ENCODE results near the gene DLGAP3. TPM values are rescaled to one million over a fixed set of nuclear protein-coding genes. Genes with fewer than 3 reads are reported as not detected.

Gene DLGAP3
- total RNA-seq, 1 experiment from 2014 or later: 0.27 TPM

DNA sequence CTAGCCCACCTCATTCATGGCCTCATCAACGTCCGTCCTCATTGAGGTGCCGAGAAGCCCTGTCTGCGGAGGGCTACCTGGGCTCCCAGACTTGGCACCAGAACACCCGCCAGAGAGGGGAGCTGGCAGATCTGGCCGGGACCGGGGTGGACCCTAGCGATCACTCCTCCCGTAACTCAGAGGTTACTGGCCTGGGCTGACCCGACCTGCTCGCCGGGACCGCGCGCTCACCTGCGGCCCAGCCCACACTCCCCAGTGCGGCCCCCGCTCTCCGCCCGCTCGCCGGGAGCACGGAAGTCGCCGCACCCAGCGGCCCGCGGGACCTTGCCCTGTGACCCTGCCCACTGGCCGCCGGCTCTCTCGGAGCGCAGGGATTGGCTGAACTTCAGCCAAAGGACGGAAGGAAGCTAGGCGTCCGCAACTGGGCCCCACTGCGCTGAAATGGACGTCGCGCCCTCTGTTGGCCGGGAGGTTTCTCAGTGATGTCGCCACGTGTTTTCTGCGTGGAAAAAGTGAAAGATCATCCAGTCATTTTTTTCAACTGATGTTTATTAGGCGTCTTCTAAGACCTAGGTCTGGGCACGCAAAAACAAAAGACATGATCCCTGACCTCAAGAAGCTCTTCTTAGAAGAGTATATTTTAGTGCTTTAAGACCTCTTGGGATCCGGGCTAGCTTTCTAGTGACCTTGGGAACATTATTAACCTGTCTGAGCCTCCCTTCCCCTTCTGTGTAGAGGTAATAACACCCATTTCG is 69.8 kb downstream of the DLGAP3 start, which contains the start of gene SMIM12 (continued):
- TF ChIP-seq, protein P1, sequence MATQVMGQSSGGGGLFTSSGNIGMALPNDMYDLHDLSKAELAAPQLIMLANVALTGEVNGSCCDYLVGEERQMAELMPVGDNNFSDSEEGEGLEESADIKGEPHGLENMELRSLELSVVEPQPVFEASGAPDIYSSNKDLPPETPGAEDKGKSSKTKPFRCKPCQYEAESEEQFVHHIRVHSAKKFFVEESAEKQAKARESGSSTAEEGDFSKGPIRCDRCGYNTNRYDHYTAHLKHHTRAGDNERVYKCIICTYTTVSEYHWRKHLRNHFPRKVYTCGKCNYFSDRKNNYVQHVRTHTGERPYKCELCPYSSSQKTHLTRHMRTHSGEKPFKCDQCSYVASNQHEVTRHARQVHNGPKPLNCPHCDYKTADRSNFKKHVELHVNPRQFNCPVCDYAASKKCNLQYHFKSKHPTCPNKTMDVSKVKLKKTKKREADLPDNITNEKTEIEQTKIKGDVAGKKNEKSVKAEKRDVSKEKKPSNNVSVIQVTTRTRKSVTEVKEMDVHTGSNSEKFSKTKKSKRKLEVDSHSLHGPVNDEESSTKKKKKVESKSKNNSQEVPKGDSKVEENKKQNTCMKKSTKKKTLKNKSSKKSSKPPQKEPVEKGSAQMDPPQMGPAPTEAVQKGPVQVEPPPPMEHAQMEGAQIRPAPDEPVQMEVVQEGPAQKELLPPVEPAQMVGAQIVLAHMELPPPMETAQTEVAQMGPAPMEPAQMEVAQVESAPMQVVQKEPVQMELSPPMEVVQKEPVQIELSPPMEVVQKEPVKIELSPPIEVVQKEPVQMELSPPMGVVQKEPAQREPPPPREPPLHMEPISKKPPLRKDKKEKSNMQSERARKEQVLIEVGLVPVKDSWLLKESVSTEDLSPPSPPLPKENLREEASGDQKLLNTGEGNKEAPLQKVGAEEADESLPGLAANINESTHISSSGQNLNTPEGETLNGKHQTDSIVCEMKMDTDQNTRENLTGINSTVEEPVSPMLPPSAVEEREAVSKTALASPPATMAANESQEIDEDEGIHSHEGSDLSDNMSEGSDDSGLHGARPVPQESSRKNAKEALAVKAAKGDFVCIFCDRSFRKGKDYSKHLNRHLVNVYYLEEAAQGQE (IDR thresholded peaks at IDR 0.05; ENCODE audit: low read depth): no peak
- TF ChIP-seq SIN3A (IDR thresholded peaks at IDR 0.05; ENCODE audit: low read depth) (peak; percentile 85), SP1 (IDR thresholded peaks at IDR 0.05; ENCODE audit: low read depth) (peak; percentile 90), YY1 (IDR thresholded peaks at IDR 0.05; ENCODE audit: extremely low read depth, insufficient replicate concordance, low read depth, low read length) (peak; percentile 84)

DNA sequence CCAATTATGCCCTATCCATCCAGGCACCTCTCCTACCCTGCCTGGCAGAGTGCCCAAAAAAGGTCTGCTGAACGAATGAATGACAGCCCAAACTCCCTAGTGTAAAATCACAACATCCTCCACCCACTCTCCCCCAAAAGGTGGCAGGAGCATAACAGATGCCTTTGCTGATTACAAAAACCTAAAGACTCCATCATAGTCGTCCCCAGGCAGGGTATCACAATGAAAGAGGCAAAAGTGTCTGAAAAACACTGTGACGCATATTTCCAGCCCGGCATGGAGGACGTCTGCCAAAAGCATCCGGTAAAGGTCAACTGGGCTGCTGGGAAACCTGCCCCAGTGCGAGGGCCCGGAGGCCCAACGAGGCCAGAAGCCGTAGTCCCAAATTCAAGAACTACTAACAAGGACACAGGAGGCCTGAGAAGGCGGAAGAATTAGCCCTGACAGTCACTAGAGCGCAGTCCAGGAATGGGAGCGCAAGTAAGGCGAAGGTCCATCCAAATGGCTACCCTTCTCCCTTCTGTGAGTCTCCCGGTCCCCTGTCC is 70.5 kb downstream of the DLGAP3 start:
- H3K4me2 ChIP-seq (ENCODE audit: low read length): peak overlapping the region; percentile 93
- H3K4me3 ChIP-seq (replicated peaks in 1 of 2; ENCODE audit: low read depth in 1 of 2, low read length in 2 of 2): peak overlapping the region; percentile 87 to 99
- ChIA-PET RAD21 (ENCODE audit: low non-redundant PET in 1 of 2, low total read pairs in 2 of 2, uncharacterized antibody in 2 of 2, unreplicated experiment in 2 of 2) (no interaction called here), CTCF (interaction anchor here (0.9 to 1.3 kb wide), 9 partner anchors 10 to 706 kb away, joined by 3 to 5 read pairs (median 3); no protein-coding TSS in a partner anchor), POLR2A (no interaction called here)
- H2AFZ ChIP-seq (ENCODE audit: low read depth, low read length, poor library complexity, severe bottlenecking): no peak overlapping the region
- H3K9ac ChIP-seq (ENCODE audit: low read length): peak overlapping the region; percentile 94
- BruUV-seq (replicated peaks): no TSS peak
- no peaks in the 10 kb centered on the region for H4K20me1 ChIP-seq (ENCODE audit: insufficient read depth)
- no peaks in the 10 kb centered on the region for H3K27me3 ChIP-seq (ENCODE audit: insufficient read depth, low read length)
- peaks cover 10 to 14% of the 10 kb centered on the region in 2 experiments; a peak in 3 of 4 replicates for H3K36me3 ChIP-seq (ENCODE audit: control insufficient read depth in 1 of 2, insufficient read depth in 2 of 2, low read length in 2 of 2)
- intact Hi-C loops (cut with micrococcal nuclease): loop anchor here (10.0 kb wide), 2 partner anchors 436 to 916 kb away; no protein-coding TSS in a partner anchor
- no peaks in the 10 kb centered on the region for H3K9me2 ChIP-seq (ENCODE audit: insufficient read depth)
- DNase-seq (ENCODE audit: low read depth, low spot score) (no peak), ATAC-seq (peak; percentile 11)
- peak overlapping the region; percentile 62 for H3K27ac ChIP-seq (ENCODE audit: low read depth, low read length)
- H3K79me2 ChIP-seq (ENCODE audit: insufficient read depth, low read length): peaks cover 47% of the 10 kb centered on the region
- H3K4me1 ChIP-seq (ENCODE audit: control insufficient read depth in 1 of 2, insufficient read depth in 2 of 2, low read length in 2 of 2): peaks cover 8 to 20% of the 10 kb centered on the region in 2 experiments
- no peaks in the 10 kb centered on the region for H3K9me3 ChIP-seq (ENCODE audit: control insufficient read depth in 1 of 2, insufficient read depth in 1 of 2, low read depth in 1 of 2, low read length in 2 of 2)
- TF ChIP-seq, protein P2, sequence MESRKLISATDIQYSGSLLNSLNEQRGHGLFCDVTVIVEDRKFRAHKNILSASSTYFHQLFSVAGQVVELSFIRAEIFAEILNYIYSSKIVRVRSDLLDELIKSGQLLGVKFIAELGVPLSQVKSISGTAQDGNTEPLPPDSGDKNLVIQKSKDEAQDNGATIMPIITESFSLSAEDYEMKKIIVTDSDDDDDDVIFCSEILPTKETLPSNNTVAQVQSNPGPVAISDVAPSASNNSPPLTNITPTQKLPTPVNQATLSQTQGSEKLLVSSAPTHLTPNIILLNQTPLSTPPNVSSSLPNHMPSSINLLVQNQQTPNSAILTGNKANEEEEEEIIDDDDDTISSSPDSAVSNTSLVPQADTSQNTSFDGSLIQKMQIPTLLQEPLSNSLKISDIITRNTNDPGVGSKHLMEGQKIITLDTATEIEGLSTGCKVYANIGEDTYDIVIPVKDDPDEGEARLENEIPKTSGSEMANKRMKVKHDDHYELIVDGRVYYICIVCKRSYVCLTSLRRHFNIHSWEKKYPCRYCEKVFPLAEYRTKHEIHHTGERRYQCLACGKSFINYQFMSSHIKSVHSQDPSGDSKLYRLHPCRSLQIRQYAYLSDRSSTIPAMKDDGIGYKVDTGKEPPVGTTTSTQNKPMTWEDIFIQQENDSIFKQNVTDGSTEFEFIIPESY (IDR thresholded peaks at IDR 0.05; ENCODE audit: extremely low read depth, insufficient replicate concordance, low read length): no peak
- TF ChIP-seq CEBPB (IDR thresholded peaks at IDR 0.05; ENCODE audit: low read depth): no peak
- TF ChIP-seq SP1 (IDR thresholded peaks at IDR 0.05; ENCODE audit: low read depth): no peak
- no peak for TF ChIP-seq CBX3 (IDR thresholded peaks at IDR 0.05; ENCODE audit: low read depth)
- no peak for TF ChIP-seq SRF (IDR thresholded peaks at IDR 0.05; ENCODE audit: low read depth)
- TF ChIP-seq RAD21 (IDR thresholded peaks at IDR 0.05; ENCODE audit: low read depth): no peak
- no peak for TF ChIP-seq ELF1 (IDR thresholded peaks at IDR 0.05; ENCODE audit: borderline replicate concordance, low read depth)
- no peak for TF ChIP-seq EGR1 (IDR thresholded peaks at IDR 0.05; ENCODE audit: low read depth)
- no peak for TF ChIP-seq EZH2 (IDR thresholded peaks at IDR 0.05)
- no peak for TF ChIP-seq POLR2A (IDR thresholded peaks at IDR 0.05; ENCODE audit: borderline replicate concordance, extremely low read depth, insufficient read depth, insufficient read length)
- TF ChIP-seq, protein P3, sequence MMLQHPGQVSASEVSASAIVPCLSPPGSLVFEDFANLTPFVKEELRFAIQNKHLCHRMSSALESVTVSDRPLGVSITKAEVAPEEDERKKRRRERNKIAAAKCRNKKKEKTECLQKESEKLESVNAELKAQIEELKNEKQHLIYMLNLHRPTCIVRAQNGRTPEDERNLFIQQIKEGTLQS (IDR thresholded peaks at IDR 0.05): no peak
- no peak for TF ChIP-seq EZH2phosphoT487 (IDR thresholded peaks at IDR 0.05; ENCODE audit: borderline replicate concordance)
- TF ChIP-seq TCF7L2 (IDR thresholded peaks at IDR 0.05; ENCODE audit: borderline replicate concordance, extremely low read depth, insufficient read depth, insufficient read length): no peak

All from HCT116 (cell line).